IPS DF 4.7 (cell line): Measurements from ENCODE around the gene CRYBB1.

Experiments used
- DNase-seq: peaks from one replicate; pipeline ENCODE4 v3.0.0-alpha.2; 2013; ENCODE audit warnings: low spot score; ENCODE audit errors: extremely low read depth

Gene CRYBB1

DNA sequence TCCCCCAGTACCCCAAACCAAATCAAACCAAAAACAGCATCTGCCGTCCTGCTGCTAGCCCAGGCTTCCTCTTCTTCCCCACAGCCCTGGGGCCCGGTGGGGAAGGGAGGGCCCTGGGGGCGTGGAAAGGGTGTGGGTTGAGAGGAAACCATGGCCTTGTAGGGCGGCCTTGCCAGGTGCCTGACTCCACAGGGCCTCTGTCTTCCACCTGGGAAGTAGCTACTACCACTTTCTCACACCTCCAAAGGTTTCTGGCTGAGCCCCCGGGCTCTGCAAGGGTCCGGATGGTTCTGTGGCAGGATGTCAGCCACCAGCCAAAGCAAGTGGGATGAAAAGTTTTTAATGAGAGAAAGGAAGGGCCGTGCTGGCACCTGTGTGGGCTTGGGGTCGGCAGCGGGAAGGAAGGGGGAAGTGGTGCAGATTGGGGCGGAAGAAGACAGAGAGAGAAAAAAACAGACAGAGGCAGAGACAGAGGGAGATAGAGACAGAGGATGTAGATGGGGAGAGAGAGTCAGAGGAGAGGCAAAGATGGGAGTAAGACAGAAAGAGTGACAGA, 38.4 kb downstream of the CRYBB1 start:
- no peak for DNase-seq

DNA sequence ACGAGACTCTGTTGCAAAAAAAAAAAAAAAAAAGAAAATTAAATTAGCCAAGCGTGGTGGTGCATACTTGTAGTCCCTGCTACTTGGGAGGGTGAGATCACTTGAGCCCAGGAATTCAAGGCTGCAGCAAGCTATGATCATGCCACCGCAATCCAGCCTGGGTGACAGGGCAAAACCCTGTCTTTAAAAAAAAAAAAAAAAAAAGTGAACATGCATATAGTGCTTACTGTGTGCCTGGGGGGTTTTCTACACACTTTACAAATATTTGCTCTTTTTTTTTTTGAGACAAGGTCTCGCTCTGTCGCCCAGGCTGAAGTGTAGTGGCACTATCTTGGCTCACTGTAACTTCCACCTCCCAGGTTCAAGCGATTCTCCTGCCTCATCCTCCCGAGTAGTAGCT, 40.7 kb downstream of the CRYBB1 start:
- no peak for DNase-seq

DNA sequence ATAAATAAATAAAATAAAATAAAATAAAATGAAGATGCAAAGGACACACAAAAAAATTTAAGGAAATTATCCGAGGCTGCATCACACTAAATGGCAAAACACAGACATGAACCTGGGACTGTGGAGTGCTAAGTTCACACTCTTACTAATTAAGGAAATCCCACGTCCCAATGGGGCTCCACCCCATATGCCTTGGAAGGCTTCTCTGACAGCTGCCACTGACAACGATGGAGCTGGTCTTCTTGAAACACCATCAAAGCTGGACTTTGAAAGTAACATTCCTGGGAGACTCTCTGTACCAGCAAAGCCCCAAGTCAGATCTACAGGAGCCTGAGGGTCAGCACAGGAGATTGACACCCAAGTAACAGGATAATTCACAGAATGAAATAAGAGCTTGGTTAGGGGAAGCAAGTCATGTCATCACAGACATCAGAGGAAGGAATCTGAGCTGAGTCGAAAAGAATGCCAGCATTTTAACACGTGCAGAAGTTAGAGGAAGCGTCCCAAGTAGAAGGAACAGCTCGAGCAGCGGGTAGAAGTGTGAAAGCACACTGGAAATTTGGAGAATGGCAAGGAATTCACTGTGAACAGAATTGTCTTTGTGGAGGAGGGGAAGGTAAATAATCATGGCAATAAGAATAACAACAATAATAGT, 41.7 kb downstream of the CRYBB1 start:
- DNase-seq: no peak

DNA sequence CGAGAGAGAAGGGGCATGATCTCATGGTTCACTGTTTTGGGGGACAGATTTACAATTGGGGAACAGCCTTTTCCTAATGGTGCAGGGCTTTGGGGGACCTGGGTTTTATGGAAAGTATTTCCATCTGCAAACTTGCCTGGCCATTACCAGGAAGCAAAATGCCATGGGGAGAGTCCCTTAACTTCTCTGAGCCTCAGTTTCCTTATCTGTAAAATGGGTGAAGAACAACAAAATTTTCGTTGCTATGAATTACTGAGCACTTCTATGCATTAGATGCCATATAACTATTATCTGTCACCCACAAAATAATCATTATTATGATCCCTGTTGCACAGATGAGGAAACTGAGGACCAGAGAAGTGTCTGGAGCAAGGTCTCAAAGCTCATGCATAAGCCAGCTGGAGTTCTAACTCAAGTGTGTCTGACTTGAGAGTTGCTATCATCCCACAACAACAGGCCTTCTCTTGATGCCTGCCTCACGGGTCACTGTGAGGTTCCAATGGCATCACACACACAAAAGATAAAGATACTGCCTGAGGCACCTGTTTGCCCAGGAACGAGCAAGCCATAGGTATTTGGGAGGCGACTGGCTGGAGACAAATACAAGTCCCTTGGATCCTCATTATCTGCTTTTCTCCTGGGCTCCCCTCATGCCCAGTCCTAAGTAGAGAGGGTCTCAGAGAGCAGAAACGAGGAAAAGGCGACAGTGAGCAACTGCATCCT, 43.7 kb downstream of the CRYBB1 start:
- no peak for DNase-seq

DNA sequence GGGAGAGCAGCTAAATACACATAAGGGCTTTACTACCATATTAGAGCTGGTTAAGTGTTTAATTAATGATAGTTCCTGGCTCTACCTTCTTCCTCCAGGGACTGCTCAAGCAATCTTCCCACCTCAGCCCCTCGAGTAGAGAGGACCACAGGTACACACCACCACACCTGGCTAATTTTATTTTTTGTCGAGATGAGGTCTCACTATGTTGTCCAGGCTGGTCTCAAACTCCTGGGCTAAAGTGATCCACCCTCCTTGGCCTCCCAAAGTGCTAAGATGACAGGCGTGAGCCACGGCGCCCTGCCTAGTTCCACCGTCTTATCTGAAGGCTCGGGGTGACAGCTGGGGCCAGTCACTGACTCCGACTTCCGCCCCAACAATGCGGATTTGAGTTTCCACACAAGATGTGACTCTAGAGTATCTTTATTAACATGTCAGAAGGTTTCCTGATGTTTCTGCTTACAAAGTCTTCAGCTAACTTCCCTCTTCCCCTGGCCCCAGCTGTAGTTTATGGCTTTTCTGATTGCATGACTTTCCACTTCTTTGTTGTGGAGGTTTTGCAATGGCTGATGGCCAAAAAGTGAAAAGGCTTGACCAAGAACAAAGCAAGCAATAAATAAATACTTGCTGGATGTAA, 44.7 kb downstream of the CRYBB1 start:
- DNase-seq: no peak

DNA sequence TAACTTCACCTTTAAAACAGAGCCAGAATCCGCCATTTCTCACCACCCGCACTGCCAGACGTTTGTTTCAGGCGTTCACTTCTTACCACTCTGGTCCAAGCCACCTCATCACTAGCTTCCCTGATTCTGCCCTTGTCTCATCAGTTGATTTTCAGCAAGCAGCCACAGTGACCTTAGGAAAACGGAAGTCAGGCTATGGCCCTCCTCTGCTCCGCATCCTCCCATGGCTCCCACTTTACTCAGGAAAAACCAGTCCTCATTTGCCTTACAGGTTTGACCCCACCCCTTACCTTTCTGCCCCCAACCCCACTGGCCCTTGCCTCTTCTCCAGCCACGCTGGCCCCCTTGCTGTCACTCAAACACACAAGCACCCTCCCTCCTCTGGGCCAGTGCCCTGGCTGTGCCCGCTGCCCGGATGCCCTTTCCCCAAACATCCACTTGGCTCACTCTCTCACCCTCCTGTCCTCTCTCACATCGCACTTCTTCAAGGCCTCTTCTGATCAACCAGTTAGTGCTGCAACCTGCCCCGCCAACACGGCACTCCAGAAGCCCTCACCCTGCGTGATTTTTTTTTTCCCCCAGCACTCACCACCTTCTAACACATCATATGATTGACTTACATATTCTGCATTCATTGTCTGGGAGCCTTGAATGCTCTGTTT, 46.8 kb downstream of the CRYBB1 start:
- no peak for DNase-seq

DNA sequence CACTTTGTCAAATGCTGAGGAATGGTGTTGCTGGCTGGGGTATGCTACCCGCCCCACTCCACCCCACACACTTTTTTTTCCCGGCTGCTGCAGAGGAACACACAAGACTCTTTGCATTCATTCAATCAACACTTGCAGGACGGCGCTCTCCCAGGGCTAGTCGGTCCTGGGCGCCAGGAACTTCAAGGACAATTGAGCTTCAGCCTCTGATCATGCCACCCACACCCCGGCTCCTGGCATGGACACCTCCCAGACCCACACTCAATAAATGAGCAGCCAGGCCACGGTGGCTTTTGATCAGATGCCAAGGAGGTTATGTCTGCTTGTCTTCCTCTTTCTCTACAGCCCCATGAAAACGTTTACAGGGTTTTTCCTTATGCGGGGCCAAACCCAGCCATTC, 47.7 kb downstream of the CRYBB1 start:
- no peak for DNase-seq

DNA sequence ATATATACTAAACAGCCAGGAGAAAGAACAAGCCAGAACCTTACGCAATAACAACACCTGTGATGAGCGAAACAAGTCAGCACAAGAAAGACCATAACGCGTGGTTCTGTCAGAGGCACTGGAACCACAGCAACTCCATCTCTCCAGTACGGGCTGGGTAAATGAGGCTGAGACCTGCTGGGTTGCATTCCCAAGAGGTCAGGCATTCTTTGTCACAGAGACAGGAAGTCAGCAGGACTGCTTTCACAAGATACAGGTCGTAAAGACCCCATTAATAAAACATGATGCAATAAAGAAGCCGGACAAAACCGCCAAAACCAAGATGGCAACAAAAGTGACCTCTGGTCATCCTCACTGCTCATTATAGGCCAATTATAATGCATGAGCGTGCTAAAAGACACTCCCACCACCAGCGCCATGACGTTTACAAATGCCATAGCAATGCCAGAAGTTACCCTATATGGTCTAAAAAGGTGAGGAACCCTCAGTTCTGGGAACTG, 49.6 kb downstream of the CRYBB1 start:
- DNase-seq: no peak

DNA sequence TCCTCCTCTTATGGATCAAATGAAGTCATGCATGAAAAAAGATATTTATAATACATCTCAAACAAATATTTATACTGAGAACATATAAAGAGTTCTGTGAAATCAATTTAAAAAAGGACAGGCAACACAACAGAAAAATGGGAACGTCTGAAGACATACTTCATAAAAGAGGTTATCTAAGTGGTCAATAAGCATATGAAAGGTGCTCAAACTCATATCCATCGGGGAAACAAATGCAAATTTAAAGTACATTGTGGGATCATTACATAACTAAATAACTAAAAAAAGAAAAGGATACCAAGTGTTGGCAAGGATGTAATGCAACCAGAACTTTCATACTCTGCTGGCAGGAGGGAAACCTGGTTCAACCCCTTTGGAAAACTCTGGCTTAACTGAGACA, 50.2 kb downstream of the CRYBB1 start:
- no peak for DNase-seq

DNA sequence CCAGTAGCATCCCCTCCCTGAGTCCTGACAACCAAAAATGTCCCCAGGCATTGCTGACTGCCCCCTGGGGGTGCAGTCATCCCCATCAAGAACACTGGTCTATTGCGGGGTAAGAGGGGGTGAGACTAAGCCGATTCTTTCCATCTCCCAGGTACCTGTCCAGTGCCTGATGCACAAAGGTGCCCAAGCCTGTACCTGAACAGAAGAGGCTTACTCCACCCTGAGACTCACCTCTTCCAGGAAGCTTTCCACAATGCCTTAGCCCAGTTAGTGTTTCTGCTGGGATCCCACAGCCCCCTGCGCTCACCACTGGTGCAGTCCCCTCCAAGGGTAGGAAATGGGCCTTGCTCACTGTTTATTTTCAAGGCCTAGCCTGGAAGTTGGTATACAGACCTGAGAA, 50.8 kb downstream of the CRYBB1 start:
- DNase-seq: no peak

DNA sequence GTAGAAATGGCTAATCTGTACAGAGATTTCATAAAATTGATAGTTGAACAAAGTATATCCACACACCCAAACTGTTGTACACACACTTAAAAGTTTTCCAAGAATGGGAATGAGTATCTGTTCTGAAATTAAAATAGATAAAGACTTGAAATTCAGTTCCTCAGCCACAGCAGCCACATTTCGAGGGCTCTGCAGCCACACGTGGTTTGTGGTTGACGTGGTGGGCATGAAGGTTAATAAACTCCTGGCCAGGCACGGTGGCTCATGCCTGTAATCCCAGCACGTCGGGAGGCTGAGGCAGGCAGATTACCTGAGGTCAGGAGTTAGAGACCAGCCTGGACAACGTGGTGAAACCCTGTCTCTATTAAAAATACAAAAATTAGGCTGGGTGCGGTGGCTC, 51.9 kb downstream of the CRYBB1 start:
- DNase-seq: no peak

DNA sequence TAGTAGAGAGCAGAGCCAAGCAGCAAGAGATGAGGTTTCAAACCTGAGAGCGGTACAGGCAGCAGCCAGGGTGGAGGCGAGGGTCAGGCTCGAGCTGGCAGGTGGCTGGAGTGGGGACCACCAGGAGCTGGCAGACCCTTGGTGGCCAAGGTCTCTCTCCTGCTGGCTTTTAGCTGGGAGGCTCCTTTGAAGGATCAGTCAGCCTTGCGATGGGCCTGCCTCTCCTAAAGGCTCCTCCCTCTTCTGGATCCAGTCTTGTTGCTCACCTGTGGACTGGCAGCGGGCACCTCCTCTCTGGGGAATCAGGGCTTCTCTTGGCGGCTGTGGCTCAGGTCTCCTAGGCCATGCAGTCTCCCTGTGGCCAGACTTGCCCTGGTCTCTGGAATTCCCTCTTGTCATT, 52.6 kb downstream of the CRYBB1 start:
- DNase-seq: no peak

DNA sequence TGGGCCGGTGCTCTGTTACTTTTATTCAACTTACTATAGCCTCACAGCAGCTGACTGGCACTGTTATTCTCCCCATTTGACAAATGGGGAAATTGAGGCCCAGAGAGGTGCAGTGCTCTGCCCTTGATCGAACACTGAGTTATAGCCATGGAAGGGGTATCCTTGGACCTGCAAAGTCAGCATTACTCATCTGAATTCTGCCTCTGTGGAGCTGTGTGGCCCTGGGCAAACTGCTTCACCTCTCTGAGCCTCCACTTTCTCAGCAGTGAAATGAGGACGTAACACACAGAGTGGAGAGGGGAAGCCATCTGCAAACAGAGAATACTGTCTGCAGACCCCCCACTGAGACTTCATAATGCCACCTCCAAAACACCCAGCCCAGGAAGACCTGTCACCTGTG, 53.2 kb downstream of the CRYBB1 start:
- no peak for DNase-seq

DNA sequence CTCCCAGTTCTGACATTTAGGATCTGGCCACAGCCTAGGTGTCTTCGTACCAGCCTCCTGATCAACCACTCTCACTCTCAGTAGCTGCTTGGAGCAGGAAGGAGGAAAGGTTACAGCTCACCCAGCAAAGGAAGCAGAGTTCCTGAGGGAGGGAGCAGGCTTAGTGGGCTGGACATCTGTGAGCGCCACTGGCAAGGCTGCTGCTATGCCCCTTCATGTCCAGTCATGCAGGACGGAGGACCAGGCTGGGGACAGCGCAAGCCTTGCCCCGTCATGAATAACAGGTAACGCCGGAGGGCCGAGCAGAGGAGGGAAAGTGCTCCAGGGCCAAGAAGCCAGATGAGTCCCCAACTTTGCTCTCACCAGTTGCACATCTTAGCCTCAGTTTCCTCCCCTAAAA, 53.6 kb downstream of the CRYBB1 start:
- DNase-seq: no peak

DNA sequence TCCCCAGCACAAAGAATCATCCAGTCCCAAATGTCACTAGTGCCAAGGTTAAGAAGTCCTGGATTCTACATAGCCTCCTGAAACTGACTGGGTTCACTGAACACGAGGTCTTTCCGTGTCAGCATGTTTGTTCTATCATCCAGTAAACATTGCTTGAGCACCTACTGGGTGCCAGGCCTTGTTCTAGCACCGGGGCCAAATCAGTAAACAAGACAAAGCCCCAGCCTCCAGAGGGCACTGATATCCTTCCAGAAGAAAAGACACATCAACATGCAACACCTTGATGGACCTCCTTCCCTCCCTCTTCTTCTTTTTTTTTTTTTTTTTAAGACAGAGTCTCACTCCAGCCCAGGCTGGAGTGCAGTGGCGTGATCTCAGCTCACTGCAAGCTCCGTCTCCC, 54.8 kb downstream of the CRYBB1 start:
- no peak for DNase-seq

DNA sequence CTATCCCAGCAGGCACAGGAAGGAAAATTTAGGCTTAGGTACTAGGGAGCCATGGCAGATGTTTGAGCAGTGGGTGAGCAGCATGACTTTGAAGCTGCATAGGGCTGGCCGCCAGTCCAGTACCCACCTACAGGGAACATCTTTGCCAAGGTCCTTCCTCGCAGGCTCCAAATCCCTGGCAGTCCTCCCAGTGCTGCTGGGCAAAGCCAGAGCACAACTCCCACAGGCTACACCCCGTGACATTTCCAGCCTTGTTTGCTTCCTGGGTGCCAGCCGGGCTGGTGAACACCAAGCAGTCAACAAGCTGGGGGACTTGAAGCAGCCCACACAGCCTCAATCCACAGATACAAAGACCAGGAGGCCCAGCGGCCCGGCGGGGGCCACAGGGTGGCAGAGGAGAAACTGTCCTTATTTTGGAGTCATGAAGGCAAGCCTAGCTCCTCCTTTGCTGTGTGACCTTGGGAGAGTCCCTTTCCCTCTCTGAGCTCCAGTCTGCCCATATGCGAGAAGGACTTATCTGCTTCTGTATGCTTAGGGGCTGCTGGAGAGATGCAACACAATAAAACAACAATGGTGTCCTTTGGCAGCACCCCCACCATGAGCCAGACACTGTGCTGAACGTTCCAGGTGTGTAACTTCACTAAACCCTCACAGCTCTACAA, 55.9 kb downstream of the CRYBB1 start:
- DNase-seq: no peak

DNA sequence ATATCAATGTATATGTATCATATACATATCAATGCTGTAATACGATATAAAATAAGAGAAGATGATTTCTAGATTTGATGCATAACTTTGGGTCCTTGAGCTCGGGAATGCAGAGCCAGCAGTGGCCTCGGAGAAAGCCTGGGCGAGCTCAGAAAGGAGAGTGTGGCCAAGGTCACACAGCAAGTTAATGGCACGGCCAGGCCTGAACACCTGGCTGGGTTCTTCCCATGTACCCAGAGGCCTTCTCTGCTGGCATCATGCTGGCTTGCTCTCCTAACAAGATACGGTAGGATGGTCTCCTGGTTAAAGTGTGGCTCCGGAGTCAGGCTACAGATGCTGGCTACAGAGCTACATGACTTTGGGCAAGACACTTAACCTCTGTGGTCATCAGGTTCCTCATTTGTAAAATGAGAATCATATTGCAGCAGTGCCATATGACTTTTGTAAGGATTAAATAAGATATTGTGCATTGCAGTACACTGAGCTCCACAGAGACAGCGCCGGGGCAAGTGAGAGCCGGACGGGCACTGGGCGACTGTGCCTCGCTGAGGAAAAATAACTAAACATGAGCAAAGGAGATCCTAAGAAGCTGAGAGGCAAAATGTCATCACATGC, 57.8 kb downstream of the CRYBB1 start:
- no peak for DNase-seq

DNA sequence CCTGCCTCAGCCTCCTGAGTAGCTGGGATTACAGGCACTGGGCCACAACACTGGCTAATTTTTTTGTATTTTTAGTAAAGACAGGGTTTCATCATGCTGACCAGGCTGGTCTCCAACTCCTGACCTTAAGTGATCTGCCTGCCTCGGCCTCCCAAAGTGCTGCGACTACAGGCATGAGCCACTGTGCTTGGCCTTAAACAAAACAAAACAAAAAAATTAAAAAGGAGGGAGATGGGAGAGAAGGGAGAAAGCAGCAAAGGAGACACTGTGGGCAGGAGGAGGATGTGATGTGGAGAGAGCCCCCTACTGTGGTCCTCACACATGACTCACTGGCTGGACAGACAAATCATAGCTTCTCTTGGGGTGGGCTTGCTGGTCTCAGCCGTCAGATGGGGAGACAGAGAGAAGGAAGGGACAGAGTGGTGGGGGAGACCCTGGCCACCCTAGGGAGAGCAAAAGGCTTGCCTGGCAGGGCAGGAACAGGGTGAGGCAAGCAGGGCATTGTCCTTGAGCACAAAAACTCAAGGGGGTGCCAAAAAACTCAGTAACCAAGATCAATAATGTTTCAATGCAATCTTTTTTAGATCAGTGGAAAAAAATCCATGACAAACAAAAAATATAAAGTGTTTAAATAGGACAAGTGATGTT, 59.5 kb downstream of the CRYBB1 start:
- no peak for DNase-seq

DNA sequence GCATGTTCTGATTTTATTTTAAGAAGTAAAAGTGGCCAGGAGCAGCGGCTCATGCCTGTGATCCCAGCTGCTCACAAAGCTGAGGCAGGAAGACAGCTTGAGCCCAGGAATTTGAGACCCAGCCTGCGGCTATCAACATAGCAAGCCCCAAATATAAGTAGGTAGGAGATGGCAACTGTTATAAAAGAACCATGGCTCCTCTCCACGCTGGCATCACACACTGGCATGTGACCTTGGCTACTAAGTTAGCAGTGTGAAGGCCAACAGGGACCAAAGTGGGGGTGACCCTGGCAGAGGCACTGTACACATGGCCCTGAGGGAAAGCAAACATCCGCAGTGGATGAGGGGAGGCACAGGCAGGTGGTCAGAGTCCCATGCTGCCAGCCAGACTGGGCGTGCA, 60.9 kb downstream of the CRYBB1 start:
- DNase-seq: no peak

DNA sequence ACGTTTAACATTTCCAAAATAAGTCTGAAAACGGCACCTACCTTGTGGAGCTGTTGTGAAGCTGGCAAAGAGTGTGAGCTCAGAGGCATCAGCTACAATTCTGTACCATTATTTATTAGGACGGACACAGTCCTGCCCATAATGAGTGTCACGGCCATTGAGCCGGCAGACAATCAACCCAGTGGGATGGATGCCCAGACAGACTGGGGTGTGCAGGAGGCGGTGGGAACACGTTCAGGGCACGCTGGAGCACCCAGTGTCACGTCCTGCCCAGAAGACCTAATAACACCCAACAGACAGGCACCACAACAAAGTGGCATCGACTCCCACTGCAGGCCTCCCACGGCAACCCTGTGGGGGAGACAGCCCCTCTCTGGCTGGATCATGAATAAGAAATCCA, 62.3 kb downstream of the CRYBB1 start:
- no peak for DNase-seq
